Uterus (tissue), 3 donors: ENCODE measurements around the gene TARP.

Source experiments
- DNase-seq, 2 donors: peaks; one replicate each; pipeline ENCODE4 v3.0.0-alpha.2; 2019 to 2020
- H3K27ac ChIP-seq, 2 donors: fragments of 200-600 bp; sonication (generic); 1 replicate in 1 of 2; 2 replicates in 1 of 2; pipeline ENCODE4 v1.5.1; 2016 to 2018
- H3K27me3 ChIP-seq, 2 donors: fragments of 200-600 bp; sonication (generic); one replicate each; pipeline ENCODE4 v1.5.1; 2018 to 2019; ENCODE audit warnings: control low read depth in 1 of 2
- H3K36me3 ChIP-seq, 2 donors: fragments of 200-600 bp; sonication (generic); one replicate each; pipeline ENCODE4 v1.5.1; 2019; ENCODE audit warnings: control low read depth in 1 of 2
- H3K4me1 ChIP-seq, 2 donors: fragments of 200-600 bp; sonication (generic); one replicate each; pipeline ENCODE4 v1.5.1; 2018 to 2019; ENCODE audit warnings: control low read depth in 1 of 2
- H3K4me3 ChIP-seq, 2 donors: fragments of 200-600 bp; sonication (generic); 1 replicate in 1 of 2; 2 replicates in 1 of 2; pipeline ENCODE4 v1.5.1; 2018 to 2019; ENCODE audit warnings: mild to moderate bottlenecking in 1 of 2
- H3K9me3 ChIP-seq, 2 donors: fragments of 200-600 bp; sonication (generic); one replicate each; pipeline ENCODE4 v1.5.1; 2019; ENCODE audit warnings: control low read depth in 1 of 2
- CTCF ChIP-seq, 4 experiments: fragments of 200-600 bp in 2 of 4; fragments of 450-650 bp in 2 of 4; sonication (generic) in 2 of 4; IDR thresholded peaks; one replicate each; pipeline ENCODE4 v1.5.1; 2016 to 2019; ENCODE audit warnings: antibody characterized with exemption in 4 of 4, mild to moderate bottlenecking in 2 of 4, moderate library complexity in 1 of 4
- POLR2A ChIP-seq, 2 donors: fragments of 450-650 bp; IDR thresholded peaks; one replicate each; pipeline ENCODE4 v1.6.1; 2016; ENCODE audit warnings: antibody characterized with exemption in 2 of 2, mild to moderate bottlenecking in 1 of 2, moderate library complexity in 1 of 2
- intact Hi-C: fragments of 100-400 bp; cut with DNase I; formaldehyde crosslinking; loops from one replicate; pipeline ENCODE4 v1.15.1; 2023; ENCODE audit warnings: low total_unique reads
- donor health status: DM: yes; HTN: yes; CAD: no.

The TARP gene

DNA sequence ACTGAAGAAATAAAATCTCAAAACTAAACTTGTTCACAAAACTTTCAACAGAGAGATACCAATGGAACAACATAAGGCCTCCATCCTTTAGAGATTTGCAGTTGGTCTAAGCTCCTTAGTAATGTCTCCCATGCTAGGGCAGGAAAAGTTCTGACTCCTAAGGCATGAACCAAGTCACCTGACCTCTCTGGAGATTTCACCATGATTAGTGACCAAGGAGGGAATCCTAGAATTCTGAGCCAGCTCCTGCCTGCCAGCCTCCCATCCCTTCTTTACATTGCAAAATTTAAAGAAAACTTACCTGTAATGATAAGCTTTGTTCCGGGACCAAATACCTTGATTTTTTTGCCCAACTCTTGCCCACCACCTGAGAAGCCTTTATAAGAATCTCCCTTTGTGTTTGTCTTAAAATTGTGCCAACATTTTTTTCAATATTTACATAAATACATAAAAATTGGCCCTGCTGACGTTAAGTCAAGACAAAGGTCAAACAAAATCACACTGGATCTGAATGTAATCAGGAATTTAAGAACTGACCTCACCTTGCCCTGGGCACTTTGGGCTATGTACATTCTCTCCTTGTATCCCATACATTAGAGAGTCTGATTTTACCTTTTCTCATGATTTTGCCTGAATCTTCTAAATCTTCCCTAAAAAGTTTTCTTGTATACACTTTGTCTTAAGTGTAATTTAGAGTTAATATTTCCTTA lies at the start of gene TARP:
TARP (minus strand) TSS at position 351 of the 710 bp plus-strand sequence.
- Histone ChIP-seq H3K27ac (no peak within 1 kb of the TSS), H3K27me3 (no peaks in the 10 kb centered on the region), H3K4me3 (no peak within 1 kb of the TSS), H3K36me3 (no peaks in the 10 kb centered on the region), H3K4me1 (no peaks in the 10 kb centered on the region), H3K9me3 (no peaks in the 10 kb centered on the region)
- intact Hi-C loops, result no loop called here
- no peak for TF ChIP-seq POLR2A (IDR thresholded peaks at IDR 0.05)
- TF ChIP-seq CTCF (IDR thresholded peaks at IDR 0.05), result no peak
- DNase-seq, result no peak

GRCh38 chr7:38323156-38323555 lies 49.7 kb upstream of the TARP start:
- no peak for DNase-seq
- intact Hi-C loops, result no loop called here
- no peaks in the 10 kb centered on the region for H3K4me1 ChIP-seq
- no peaks in the 10 kb centered on the region for H3K27me3 ChIP-seq
- TF ChIP-seq CTCF (IDR thresholded peaks at IDR 0.05) (no peak), POLR2A (IDR thresholded peaks at IDR 0.05) (no peak)
- no peaks in the 10 kb centered on the region for H3K36me3 ChIP-seq
- H3K27ac ChIP-seq, result no peak overlapping the region
- no peak overlapping the region for H3K4me3 ChIP-seq
- H3K9me3 ChIP-seq, result no peaks in the 10 kb centered on the region

DNA sequence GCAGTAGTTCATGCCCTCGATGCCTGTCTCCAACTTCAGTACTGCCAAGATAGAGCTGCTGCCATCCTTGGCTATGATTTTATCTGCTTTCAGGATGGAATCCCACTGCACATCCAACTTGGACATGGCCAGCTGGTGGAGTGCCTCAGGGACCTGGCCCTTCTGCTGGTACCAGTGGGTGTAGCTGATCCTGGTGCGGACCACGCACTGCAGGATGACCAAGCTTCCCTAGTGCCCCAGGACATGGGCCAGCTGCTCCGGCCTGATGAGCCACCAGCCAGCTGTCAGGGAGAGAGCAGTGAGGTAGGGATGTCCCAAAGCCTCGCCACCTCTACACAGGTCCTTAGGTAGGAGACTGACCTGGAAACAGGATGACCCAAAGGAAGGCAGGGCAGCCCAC lies 49.0 kb upstream of the TARP start:
- no peak overlapping the region for H3K27ac ChIP-seq
- H3K36me3 ChIP-seq, result no peaks in the 10 kb centered on the region
- intact Hi-C loops, result no loop called here
- H3K4me3 ChIP-seq, result no peak overlapping the region
- TF ChIP-seq CTCF (IDR thresholded peaks at IDR 0.05) (no peak), POLR2A (IDR thresholded peaks at IDR 0.05) (no peak)
- H3K4me1 ChIP-seq, result no peaks in the 10 kb centered on the region
- no peaks in the 10 kb centered on the region for H3K9me3 ChIP-seq
- no peak for DNase-seq
- no peaks in the 10 kb centered on the region for H3K27me3 ChIP-seq

DNA sequence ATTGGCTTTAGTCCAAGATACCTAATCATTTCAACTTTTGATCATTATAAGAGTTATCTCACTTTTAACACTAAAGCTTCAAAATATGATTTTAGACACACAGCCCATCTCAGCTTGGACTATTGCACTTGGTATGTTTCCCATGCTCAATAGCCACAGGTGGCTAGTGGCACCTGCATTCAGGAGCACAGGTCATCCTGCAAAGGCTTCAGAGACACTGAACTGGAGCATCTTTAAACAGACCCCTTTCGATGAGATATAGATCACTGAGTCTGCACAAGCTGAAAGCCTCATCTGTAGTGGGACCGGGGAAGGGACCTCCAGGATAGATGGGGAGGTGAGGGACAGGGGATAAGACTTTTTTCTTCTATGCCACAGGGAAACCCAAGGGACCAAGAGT lies 48.5 kb upstream of the TARP start:
- intact Hi-C loops, result no loop called here
- H3K4me3 ChIP-seq, result no peak overlapping the region
- no peaks in the 10 kb centered on the region for H3K4me1 ChIP-seq
- TF ChIP-seq CTCF (IDR thresholded peaks at IDR 0.05) (no peak), POLR2A (IDR thresholded peaks at IDR 0.05) (no peak)
- H3K36me3 ChIP-seq, result no peaks in the 10 kb centered on the region
- no peaks in the 10 kb centered on the region for H3K9me3 ChIP-seq
- H3K27ac ChIP-seq, result no peak overlapping the region
- DNase-seq, result no peak
- no peaks in the 10 kb centered on the region for H3K27me3 ChIP-seq

DNA sequence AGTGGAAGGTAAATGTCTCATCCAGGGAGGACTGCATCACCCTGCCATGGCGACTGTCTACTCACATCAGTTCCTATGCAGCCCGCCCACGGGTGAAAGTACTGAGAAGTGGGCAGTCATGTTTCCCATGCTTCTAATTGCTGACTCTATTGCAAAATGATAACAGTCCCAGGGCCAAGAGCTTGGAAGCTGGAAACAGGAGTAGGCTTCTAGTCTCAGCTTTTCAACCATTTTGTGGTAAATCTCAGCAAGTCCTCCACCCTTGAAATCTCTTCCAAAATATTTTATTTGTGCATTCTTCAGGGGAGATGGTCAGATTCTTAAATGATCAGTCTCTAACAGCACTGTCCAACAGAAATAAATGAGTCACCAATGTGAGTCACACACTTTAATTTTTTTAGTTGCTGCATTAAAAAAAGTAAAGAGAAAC lies 48.1 kb upstream of the TARP start:
- TF ChIP-seq CTCF (IDR thresholded peaks at IDR 0.05) (no peak), POLR2A (IDR thresholded peaks at IDR 0.05) (no peak)
- Histone ChIP-seq H3K4me1 (no peaks in the 10 kb centered on the region), H3K9me3 (no peaks in the 10 kb centered on the region), H3K27ac (no peak overlapping the region), H3K4me3 (no peak overlapping the region), H3K27me3 (no peaks in the 10 kb centered on the region), H3K36me3 (no peaks in the 10 kb centered on the region)
- DNase-seq, result no peak
- intact Hi-C loops, result no loop called here
